Measurements from ENCODE around the gene MGME1.

MGME1 gene

DNA sequence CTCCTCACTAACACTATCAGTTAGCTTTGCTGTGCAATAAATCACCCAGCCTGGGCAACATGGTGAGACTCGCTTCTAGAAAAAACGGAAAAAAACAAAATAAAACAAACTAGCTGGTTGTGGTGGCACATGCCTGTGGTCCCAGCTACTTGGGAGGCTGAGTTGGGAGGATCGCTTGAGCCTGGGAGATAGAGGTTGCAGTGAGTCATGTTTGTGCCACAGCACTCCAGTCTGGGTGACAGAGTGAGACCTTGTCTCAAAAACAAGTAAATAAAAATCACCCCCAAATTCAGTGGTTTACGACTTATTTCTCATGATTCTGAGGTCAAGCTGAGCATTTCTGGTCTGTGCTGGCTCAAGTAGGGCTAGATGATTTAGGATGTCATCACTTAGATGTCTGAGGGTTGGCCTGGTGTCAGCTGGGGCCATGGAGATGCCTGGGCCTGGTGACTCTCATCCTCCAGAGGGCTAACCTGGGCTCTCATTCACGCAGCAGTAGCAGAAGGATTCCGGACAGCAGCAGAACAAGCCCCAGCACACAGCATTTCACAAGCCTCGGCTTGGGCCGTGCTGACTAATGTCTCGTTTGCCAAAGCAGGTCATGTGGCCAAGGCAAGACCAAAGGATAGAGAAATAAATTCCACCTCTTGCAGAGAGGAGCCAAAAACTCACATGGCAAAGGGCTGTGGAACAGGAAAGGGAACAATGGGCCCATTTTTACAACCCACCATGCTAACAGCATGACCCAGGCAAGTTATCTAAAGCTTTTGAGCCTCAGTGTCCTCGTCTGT, 32.5 kb downstream of the MGME1 start:
- no peak overlapping the region for H3K4me3 ChIP-seq (ENCODE audit: low read depth, low read length)
- no peak for DNase-seq (ENCODE audit: low read depth)
- TF ChIP-seq, protein P1, sequence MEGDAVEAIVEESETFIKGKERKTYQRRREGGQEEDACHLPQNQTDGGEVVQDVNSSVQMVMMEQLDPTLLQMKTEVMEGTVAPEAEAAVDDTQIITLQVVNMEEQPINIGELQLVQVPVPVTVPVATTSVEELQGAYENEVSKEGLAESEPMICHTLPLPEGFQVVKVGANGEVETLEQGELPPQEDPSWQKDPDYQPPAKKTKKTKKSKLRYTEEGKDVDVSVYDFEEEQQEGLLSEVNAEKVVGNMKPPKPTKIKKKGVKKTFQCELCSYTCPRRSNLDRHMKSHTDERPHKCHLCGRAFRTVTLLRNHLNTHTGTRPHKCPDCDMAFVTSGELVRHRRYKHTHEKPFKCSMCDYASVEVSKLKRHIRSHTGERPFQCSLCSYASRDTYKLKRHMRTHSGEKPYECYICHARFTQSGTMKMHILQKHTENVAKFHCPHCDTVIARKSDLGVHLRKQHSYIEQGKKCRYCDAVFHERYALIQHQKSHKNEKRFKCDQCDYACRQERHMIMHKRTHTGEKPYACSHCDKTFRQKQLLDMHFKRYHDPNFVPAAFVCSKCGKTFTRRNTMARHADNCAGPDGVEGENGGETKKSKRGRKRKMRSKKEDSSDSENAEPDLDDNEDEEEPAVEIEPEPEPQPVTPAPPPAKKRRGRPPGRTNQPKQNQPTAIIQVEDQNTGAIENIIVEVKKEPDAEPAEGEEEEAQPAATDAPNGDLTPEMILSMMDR (IDR thresholded peaks at IDR 0.05; ENCODE audit: insufficient read depth, low read depth, low read length, missing control alignments) = no peak

DNA sequence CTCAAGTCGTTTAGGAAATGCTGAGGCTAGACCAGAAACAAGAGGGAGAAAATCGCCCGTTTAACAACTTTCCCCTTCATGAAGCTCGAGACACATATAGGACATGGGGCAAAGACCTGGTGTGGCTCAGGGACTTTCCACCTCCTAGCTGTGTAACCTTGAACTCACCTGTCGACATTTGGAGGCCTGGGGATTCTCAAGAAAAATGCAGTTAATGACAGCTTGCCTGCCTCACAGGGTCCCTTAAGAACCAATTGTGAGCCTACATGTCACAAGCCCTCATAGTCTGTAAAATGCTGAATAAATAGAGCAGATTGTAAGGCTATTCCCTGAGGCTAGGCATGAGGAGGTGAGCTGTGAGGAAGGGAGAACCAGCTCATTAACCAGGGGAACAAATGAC, 35.1 kb downstream of the MGME1 start:
- peak; percentile 77 for DNase-seq (ENCODE audit: low read depth)
- TF ChIP-seq, protein P1 (IDR thresholded peaks at IDR 0.05; ENCODE audit: insufficient read depth, low read depth, low read length, missing control alignments) = no peak
- H3K4me3 ChIP-seq (ENCODE audit: low read depth, low read length) = no peak overlapping the region

GRCh38 chr20:18004384-18005031, 35.7 kb downstream of the MGME1 start:
- no peak for DNase-seq (ENCODE audit: low read depth)
- no peak overlapping the region for H3K4me3 ChIP-seq (ENCODE audit: low read depth, low read length)
- TF ChIP-seq, protein P1 (IDR thresholded peaks at IDR 0.05; ENCODE audit: insufficient read depth, low read depth, low read length, missing control alignments) = no peak

DNA sequence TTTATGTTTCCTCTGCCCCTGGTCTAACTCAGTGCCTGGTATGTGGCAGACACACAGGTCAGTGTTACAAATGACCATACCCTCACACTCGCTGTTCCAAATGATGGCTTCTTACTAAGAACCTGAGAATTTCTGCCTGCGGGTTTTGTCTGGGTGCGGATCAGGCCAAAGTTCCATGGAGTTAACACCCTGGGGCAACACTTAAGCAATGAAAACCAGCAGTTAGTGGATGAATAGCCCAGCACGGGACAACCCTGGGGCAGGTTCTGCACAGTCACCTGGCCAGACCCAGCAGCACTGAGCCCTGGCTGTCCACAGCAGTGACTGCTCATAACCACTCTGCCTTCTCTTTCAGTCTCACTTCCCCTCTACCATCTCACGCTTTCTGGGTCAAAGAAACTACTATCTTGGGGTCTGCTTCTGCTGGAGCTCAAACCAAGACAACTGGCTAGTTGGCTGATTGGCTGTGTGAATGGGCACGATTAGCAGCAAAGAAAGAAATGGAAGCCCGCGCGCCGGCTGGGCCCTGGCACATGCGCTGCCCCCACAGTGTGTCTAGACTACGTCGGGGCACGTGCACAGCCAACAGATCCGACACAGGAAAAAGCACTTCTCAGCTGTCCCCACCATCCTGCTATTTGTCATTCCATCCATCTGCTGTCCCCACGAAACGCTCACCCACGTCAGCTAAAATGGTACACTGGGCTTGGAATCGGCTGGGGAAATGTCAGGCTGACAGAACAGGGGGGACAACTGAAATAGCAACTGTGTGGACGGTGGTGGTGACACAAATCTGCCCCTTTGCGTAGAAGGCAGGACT, 36.6 kb downstream of the MGME1 start:
- TF ChIP-seq, protein P1 (IDR thresholded peaks at IDR 0.05; ENCODE audit: insufficient read depth, low read depth, low read length, missing control alignments) = no peak
- DNase-seq (ENCODE audit: low read depth) = peak; percentile 84
- H3K4me3 ChIP-seq (ENCODE audit: low read depth, low read length) = no peak overlapping the region

- H3K4me3 ChIP-seq (ENCODE audit: low read depth, low read length) = no peak overlapping the region
- DNase-seq (ENCODE audit: low read depth) = no peak
- TF ChIP-seq, protein P1 (IDR thresholded peaks at IDR 0.05; ENCODE audit: insufficient read depth, low read depth, low read length, missing control alignments) = no peak
Measured at GRCh38 chr20:18005990-18006364, 37.2 kb downstream of the MGME1 start.

GRCh38 chr20:18006684-18007083, 37.9 kb downstream of the MGME1 start:
- TF ChIP-seq, protein P1 (IDR thresholded peaks at IDR 0.05; ENCODE audit: insufficient read depth, low read depth, low read length, missing control alignments) = no peak
- H3K4me3 ChIP-seq (ENCODE audit: low read depth, low read length) = no peak overlapping the region
- DNase-seq (ENCODE audit: low read depth) = no peak

Data from GM12865 (cell line).